Measurements from ENCODE around the gene RTRAF. TPM values are rescaled to one million over a fixed set of nuclear protein-coding genes. Genes with fewer than 3 reads are reported as not detected.

RTRAF gene
- total RNA-seq, 1 experiment from 2014 or later: 282 TPM

GRCh38 chr14:52020866-52021717, 31.7 kb downstream of the RTRAF start (continued):
- TF ChIP-seq SP1 (CRISPR knock-in tag; conservative IDR thresholded peaks at IDR 0.05): no peak
- TF ChIP-seq ZNF138 (CRISPR knock-in tag; conservative IDR thresholded peaks at IDR 0.05): no peak
- no peak for TF ChIP-seq ZSCAN18 (CRISPR knock-in tag; IDR thresholded peaks at IDR 0.05)
- no peak for TF ChIP-seq ZNF317 (CRISPR knock-in tag; IDR thresholded peaks at IDR 0.05; ENCODE audit: borderline replicate concordance, low read depth)
- no peak for TF ChIP-seq RELA (CRISPR knock-in tag; IDR thresholded peaks at IDR 0.05; ENCODE audit: borderline replicate concordance)
- TF ChIP-seq MLX (CRISPR knock-in tag; IDR thresholded peaks at IDR 0.05): no peak
- TF ChIP-seq NR2C2 (CRISPR knock-in tag; IDR thresholded peaks at IDR 0.05): no peak

GRCh38 chr14:52021957-52022600, 32.7 kb downstream of the RTRAF start:
- Mint-ChIP-seq H3K4me1 (peaks cover 26% of the 10 kb centered on the region), H3K9me3 (peaks cover 13% of the 10 kb centered on the region), H3K36me3 (no peaks in the 10 kb centered on the region; the same call in 1 of the 2 replicates), H3K27me3 (ENCODE audit: low read depth) (no peaks in the 10 kb centered on the region; the same call in 1 of the 2 replicates), H3K4me3 (no peak overlapping the region), H3K27ac (peak overlapping the region; percentile 17; the same call in 1 of the 2 replicates)
- TF ChIP-seq ZNF232 (CRISPR knock-in tag; IDR thresholded peaks at IDR 0.05) (no peak), RELA (CRISPR knock-in tag; IDR thresholded peaks at IDR 0.05; ENCODE audit: borderline replicate concordance) (no peak), NFYB (CRISPR knock-in tag; conservative IDR thresholded peaks at IDR 0.05; ENCODE audit: low read depth) (no peak), ATF3 (CRISPR knock-in tag; conservative IDR thresholded peaks at IDR 0.05) (no peak), EMX1 (CRISPR knock-in tag; IDR thresholded peaks at IDR 0.05) (no peak), ETV6 (CRISPR knock-in tag; IDR thresholded peaks at IDR 0.05) (no peak), FOXK1 (CRISPR knock-in tag; IDR thresholded peaks at IDR 0.05) (no peak), FOXP1 (CRISPR knock-in tag; IDR thresholded peaks at IDR 0.05; ENCODE audit: borderline replicate concordance) (no peak), NFE2L1 (CRISPR knock-in tag; IDR thresholded peaks at IDR 0.05) (no peak), NR1H2 (CRISPR knock-in tag; IDR thresholded peaks at IDR 0.05) (no peak), NR2C2 (CRISPR knock-in tag; IDR thresholded peaks at IDR 0.05) (no peak)
- ChIA-PET POLR2A (no interaction called here), CTCF (interaction anchor here (2.0 kb wide), 1 partner anchor 110 kb away, joined by 8 read pairs; no protein-coding TSS in a partner anchor)
- DNase-seq (ENCODE audit: low spot score) (no peak), ATAC-seq (no peak)

GRCh38 chr14:52023518-52023917, 34.2 kb downstream of the RTRAF start:
- peaks cover 13% of the 10 kb centered on the region for H3K9me3 Mint-ChIP-seq
- TF ChIP-seq TEAD1 (CRISPR knock-in tag; IDR thresholded peaks at IDR 0.05) (no peak), ATF2 (CRISPR knock-in tag; IDR thresholded peaks at IDR 0.05; ENCODE audit: borderline replicate concordance, low read depth) (no peak), ZNF532 (CRISPR knock-in tag; IDR thresholded peaks at IDR 0.05; ENCODE audit: borderline replicate concordance) (no peak), MLX (CRISPR knock-in tag; IDR thresholded peaks at IDR 0.05) (no peak), ZNF281 (CRISPR knock-in tag; IDR thresholded peaks at IDR 0.05) (no peak)

More at GRCh38 chr14:52023518-52023917, 34.2 kb downstream of the RTRAF start:
- H3K4me3 Mint-ChIP-seq: no peak overlapping the region
- peaks cover 26% of the 10 kb centered on the region for H3K4me1 Mint-ChIP-seq
- POLR2A ChIA-PET: no interaction called here
- H3K36me3 Mint-ChIP-seq: no peaks in the 10 kb centered on the region; the same call in 1 of the 2 replicates
- no peak for ATAC-seq
- CTCF ChIA-PET: no interaction called here
- H3K27ac Mint-ChIP-seq: no peak overlapping the region
- no peak for DNase-seq (ENCODE audit: low spot score)
- no peaks in the 10 kb centered on the region; the same call in 1 of the 2 replicates for H3K27me3 Mint-ChIP-seq (ENCODE audit: low read depth)

All from WTC11 (cell line).